SK-N-SH (cell line): Measurements from ENCODE around the gene NACAD. TPM values are rescaled to one million over a fixed set of nuclear protein-coding genes. Genes with fewer than 3 reads are reported as not detected.

Experiments used
- CTCF ChIA-PET: fragments of 300-600, 350-600 bp; formaldehyde crosslinking; extraction: SDS; loops from one replicate; lab custom pipeline; 2021; lab: Yijun Ruan, JAX
- POLR2A ChIA-PET: fragments of 350-600 bp; sonication (Branson Sonifier 250); formaldehyde crosslinking; extraction: SDS; loops from one replicate; lab custom pipeline; 2020; ENCODE audit warnings: antibody characterized with exemption, inconsistent platforms; lab: Yijun Ruan, JAX
- DNase-seq: peaks from one replicate; pipeline ENCODE4 v3.0.0; 2012
- H2AFZ ChIP-seq: fragments of 200-600 bp; sonication (generic); 2 replicates; pipeline ENCODE4 v1.8.1; 2016; ENCODE audit warnings: antibody characterized with exemption, mild to moderate bottlenecking, low read depth
- H3F3A ChIP-seq: fragments of 200-600 bp; sonication (generic); replicated peaks from 2 replicates; pipeline ENCODE3; 2016; ENCODE audit warnings: antibody characterized with exemption, mild to moderate bottlenecking; ENCODE audit not compliant: insufficient read depth
- H3K27ac ChIP-seq, 2 experiments: fragments of 200-500 bp in 1 of 2; fragments of 200-600 bp in 1 of 2; sonication (Bioruptor generic) in 1 of 2; sonication (generic), shearing (Covaris generic) in 1 of 2; 2 replicates each; pipeline versions ENCODE4 v1.5.1 to v1.6.1; 2014 to 2016; ENCODE audit warnings: low read depth in 2 of 2, inconsistent platforms in 1 of 2, low read length in 1 of 2, mild to moderate bottlenecking in 1 of 2, mixed read lengths in 1 of 2
- H3K27me3 ChIP-seq: fragments of 200-600 bp; sonication (generic), shearing (Covaris generic); 2 replicates; pipeline ENCODE4 v1.6.1; 2016; ENCODE audit warnings: mixed run types; ENCODE audit not compliant: insufficient read depth
- H3K36me3 ChIP-seq, 2 experiments: fragments of 200-500 bp in 1 of 2; fragments of 200-600 bp in 1 of 2; sonication (Bioruptor generic) in 1 of 2; sonication (generic) in 1 of 2; replicated peaks in 1 of 2; 2 replicates each; pipeline versions ENCODE3 to v1.5.1; 2014 to 2016; ENCODE audit warnings: low read length in 1 of 2, mild to moderate bottlenecking in 1 of 2; ENCODE audit not compliant: insufficient read depth in 2 of 2, control insufficient read depth in 1 of 2
- H3K4me1 ChIP-seq, 2 experiments: fragments of 200-500 bp in 1 of 2; fragments of 200-600 bp in 1 of 2; sonication (Bioruptor generic) in 1 of 2; sonication (generic), shearing (Covaris generic) in 1 of 2; 2 replicates each; pipeline versions ENCODE4 v1.5.1 to v1.6.1; 2014 to 2016; ENCODE audit warnings: low read depth in 1 of 2, low read length in 1 of 2, mixed run types in 1 of 2; ENCODE audit not compliant: insufficient read depth in 2 of 2, control insufficient read depth in 1 of 2
- H3K4me2 ChIP-seq: fragments of 200-600 bp; sonication (generic), shearing (Covaris generic); 2 replicates; pipeline ENCODE4 v1.6.1; 2017; ENCODE audit warnings: mixed run types
- H3K4me3 ChIP-seq, 2 experiments: fragments of 200-500 bp in 1 of 2; fragments of 200-600 bp in 1 of 2; sonication (Bioruptor generic) in 1 of 2; sonication (generic), shearing (Covaris generic) in 1 of 2; 2 replicates each; pipeline versions ENCODE4 v1.5.1 to v1.8.1; 2014 to 2016; ENCODE audit warnings: low read depth in 2 of 2, inconsistent platforms in 1 of 2, low read length in 1 of 2, mild to moderate bottlenecking in 1 of 2, mixed read lengths in 1 of 2, moderate library complexity in 1 of 2
- H3K79me2 ChIP-seq: fragments of 200-600 bp; sonication (generic); 2 replicates; pipeline ENCODE4 v1.8.1; 2017; ENCODE audit warnings: mild to moderate bottlenecking; ENCODE audit not compliant: insufficient read depth
- H3K9ac ChIP-seq: fragments of 200-600 bp; sonication (generic); 2 replicates; pipeline ENCODE4 v1.6.1; 2017; ENCODE audit warnings: mixed run types
- H3K9me2 ChIP-seq: fragments of 200-600 bp; sonication (generic); 2 replicates; pipeline ENCODE4 v1.6.1; 2017; ENCODE audit warnings: mixed run types
- H3K9me3 ChIP-seq: fragments of 200-600 bp; sonication (generic); 2 replicates; pipeline ENCODE4 v1.6.1; 2017; ENCODE audit warnings: mixed run types, mild to moderate bottlenecking, moderate library complexity
- H4K20me1 ChIP-seq: fragments of 200-600 bp; sonication (generic); 2 replicates; pipeline ENCODE4 v1.6.1; 2017; ENCODE audit warnings: mild to moderate bottlenecking, mixed run types; ENCODE audit not compliant: insufficient read depth
- RXRA ChIP-seq: IDR thresholded peaks from 2 replicates; pipeline ENCODE4 v1.4.0; 2012; ENCODE audit warnings: low read depth, mild to moderate bottlenecking, borderline replicate concordance
- TEAD4 ChIP-seq: IDR thresholded peaks from 2 replicates; pipeline ENCODE4 v1.4.0; 2012; ENCODE audit warnings: mild to moderate bottlenecking, borderline replicate concordance; ENCODE audit not compliant: insufficient read depth
- WGBS: methylation state at CpG from one replicate; pipeline ENCODE4 v1.1.6; 2017; ENCODE audit warnings: low lambda C conversion rate; 5-methylcytosine and 5-hydroxymethylcytosine counted together
- polyA plus RNA-seq, 3 experiments: library from polyadenylated mRNA; depleted of rRNA; stranded (reverse); fragments of >200 nt; gene quantifications; 2 replicates each; pipeline ENCODE4 v1.2.3, GENCODE V29; 2012
- TF ChIP-seq, protein P1 (sequence below): fragments of 200-600 bp; sonication (generic); IDR thresholded peaks from 2 replicates; pipeline ENCODE4 v1.6.1; 2017; ENCODE audit warnings: antibody characterized with exemption, mild to moderate bottlenecking, moderate library complexity
- TF ChIP-seq, protein P2 (sequence below): IDR thresholded peaks from 2 replicates; pipeline ENCODE4 v1.6.1; 2012; ENCODE audit warnings: mild to moderate bottlenecking, low read depth, low read length, moderate library complexity
- TF ChIP-seq, protein P3 (sequence below): fragments of 150-350 bp; IDR thresholded peaks from 2 replicates; pipeline ENCODE4 v1.6.1; 2017; ENCODE audit warnings: antibody characterized with exemption, low read length, low read depth, borderline replicate concordance
- TF ChIP-seq, protein P4 (sequence below): IDR thresholded peaks from 2 replicates; pipeline ENCODE4 v1.4.0; 2012; ENCODE audit warnings: low read depth, borderline replicate concordance

The NACAD gene
- polyA plus RNA-seq, 1 of the 3 experiments (the other 2 are of a cell fraction): 2.8 TPM

DNA sequence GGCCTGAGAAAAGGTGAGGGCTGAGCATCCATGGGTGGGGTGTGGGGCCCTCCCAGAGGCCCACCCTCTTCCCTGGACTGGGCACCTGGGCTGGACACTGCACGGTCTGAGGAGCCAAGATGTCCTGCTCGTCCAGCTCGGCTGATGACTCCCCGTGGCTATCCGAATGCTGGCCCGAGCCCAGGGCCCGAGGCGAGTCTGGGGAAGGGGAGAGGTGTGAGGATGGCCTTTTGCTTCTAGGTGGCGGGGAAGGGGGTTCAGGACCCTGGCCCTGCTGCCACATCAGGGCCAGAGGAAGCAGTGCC, 7.1 kb downstream of the NACAD start (continued):
- TF ChIP-seq TEAD4: no peak
- TF ChIP-seq, protein P1, sequence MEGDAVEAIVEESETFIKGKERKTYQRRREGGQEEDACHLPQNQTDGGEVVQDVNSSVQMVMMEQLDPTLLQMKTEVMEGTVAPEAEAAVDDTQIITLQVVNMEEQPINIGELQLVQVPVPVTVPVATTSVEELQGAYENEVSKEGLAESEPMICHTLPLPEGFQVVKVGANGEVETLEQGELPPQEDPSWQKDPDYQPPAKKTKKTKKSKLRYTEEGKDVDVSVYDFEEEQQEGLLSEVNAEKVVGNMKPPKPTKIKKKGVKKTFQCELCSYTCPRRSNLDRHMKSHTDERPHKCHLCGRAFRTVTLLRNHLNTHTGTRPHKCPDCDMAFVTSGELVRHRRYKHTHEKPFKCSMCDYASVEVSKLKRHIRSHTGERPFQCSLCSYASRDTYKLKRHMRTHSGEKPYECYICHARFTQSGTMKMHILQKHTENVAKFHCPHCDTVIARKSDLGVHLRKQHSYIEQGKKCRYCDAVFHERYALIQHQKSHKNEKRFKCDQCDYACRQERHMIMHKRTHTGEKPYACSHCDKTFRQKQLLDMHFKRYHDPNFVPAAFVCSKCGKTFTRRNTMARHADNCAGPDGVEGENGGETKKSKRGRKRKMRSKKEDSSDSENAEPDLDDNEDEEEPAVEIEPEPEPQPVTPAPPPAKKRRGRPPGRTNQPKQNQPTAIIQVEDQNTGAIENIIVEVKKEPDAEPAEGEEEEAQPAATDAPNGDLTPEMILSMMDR: no peak
- no peak for TF ChIP-seq RXRA
- TF ChIP-seq, protein P2, sequence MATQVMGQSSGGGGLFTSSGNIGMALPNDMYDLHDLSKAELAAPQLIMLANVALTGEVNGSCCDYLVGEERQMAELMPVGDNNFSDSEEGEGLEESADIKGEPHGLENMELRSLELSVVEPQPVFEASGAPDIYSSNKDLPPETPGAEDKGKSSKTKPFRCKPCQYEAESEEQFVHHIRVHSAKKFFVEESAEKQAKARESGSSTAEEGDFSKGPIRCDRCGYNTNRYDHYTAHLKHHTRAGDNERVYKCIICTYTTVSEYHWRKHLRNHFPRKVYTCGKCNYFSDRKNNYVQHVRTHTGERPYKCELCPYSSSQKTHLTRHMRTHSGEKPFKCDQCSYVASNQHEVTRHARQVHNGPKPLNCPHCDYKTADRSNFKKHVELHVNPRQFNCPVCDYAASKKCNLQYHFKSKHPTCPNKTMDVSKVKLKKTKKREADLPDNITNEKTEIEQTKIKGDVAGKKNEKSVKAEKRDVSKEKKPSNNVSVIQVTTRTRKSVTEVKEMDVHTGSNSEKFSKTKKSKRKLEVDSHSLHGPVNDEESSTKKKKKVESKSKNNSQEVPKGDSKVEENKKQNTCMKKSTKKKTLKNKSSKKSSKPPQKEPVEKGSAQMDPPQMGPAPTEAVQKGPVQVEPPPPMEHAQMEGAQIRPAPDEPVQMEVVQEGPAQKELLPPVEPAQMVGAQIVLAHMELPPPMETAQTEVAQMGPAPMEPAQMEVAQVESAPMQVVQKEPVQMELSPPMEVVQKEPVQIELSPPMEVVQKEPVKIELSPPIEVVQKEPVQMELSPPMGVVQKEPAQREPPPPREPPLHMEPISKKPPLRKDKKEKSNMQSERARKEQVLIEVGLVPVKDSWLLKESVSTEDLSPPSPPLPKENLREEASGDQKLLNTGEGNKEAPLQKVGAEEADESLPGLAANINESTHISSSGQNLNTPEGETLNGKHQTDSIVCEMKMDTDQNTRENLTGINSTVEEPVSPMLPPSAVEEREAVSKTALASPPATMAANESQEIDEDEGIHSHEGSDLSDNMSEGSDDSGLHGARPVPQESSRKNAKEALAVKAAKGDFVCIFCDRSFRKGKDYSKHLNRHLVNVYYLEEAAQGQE: no peak
- TF ChIP-seq, protein P3, sequence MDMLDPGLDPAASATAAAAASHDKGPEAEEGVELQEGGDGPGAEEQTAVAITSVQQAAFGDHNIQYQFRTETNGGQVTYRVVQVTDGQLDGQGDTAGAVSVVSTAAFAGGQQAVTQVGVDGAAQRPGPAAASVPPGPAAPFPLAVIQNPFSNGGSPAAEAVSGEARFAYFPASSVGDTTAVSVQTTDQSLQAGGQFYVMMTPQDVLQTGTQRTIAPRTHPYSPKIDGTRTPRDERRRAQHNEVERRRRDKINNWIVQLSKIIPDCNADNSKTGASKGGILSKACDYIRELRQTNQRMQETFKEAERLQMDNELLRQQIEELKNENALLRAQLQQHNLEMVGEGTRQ: no peak

DNA sequence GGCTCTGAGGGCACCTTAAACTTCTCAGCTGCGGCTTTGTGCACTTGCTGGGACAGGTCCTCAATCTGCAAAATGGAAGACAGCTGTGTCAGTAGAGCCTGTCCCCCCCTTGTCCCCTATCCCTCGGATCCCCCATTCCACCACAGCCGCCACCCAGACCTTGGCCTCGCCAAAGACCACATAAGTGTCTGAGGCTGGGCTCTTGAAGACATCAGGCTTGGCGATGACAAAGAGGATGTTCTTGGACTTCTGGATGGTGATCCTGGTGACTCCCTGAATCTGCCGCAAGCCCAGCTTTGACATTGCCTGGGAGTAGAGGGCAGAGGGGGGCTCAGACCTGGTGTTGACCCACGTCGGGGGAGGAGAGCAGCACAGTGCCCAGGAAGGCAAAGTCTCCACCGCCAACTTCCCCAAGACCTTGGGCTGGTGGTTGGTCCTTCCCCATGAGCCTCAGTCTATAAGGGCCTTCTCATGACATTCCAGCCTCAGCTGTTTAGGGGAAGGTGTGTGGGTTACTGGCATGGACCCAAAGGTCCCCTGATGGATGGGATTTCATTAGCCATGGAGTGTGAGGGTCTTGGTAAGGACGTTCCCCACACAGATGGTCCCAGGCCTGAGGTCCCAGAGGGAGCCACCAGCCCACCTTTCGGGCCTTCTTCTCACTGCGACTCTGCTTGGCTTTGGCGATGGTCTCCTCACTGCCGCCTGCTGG, 7.7 kb downstream of the NACAD start:
- TF ChIP-seq, protein P4, sequence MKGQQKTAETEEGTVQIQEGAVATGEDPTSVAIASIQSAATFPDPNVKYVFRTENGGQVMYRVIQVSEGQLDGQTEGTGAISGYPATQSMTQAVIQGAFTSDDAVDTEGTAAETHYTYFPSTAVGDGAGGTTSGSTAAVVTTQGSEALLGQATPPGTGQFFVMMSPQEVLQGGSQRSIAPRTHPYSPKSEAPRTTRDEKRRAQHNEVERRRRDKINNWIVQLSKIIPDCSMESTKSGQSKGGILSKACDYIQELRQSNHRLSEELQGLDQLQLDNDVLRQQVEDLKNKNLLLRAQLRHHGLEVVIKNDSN: no peak
- TF ChIP-seq, all 33 proteins: peak for 0
- H3K27me3 ChIP-seq: no peaks in the 10 kb centered on the region
- H3K9ac ChIP-seq: no peak overlapping the region
- peaks cover 0 to 9% of the 10 kb centered on the region in 2 experiments; a peak in 1 of 4 replicates for H3K4me1 ChIP-seq
- no peaks in the 10 kb centered on the region for H3K79me2 ChIP-seq
- peak; percentile 30 for DNase-seq
- no peaks in the 10 kb centered on the region for H3K9me3 ChIP-seq
- POLR2A ChIA-PET: interaction anchor here (1.2 to 1.3 kb wide), 3 partner anchors 8 to 107 kb away, joined by 3 to 5 read pairs (median 4); no protein-coding TSS in a partner anchor
- H3K36me3 ChIP-seq: peaks cover 7 to 48% of the 10 kb centered on the region in 2 experiments
- no peak overlapping the region for H3K4me3 ChIP-seq
- CTCF ChIA-PET: interaction anchor here (1.6 to 2.2 kb wide), 2 partner anchors 45 to 55 kb away, joined by 4 to 10 read pairs; no protein-coding TSS in a partner anchor
- no peaks in the 10 kb centered on the region for H4K20me1 ChIP-seq
- no peak overlapping the region for H3K4me2 ChIP-seq
- no peaks in the 10 kb centered on the region for H3K9me2 ChIP-seq
- WGBS: 92% methylated on average over 14 of the region's 14 CpGs
- H2AFZ ChIP-seq: no peak overlapping the region
- peaks cover 3% of the 10 kb centered on the region for H3F3A ChIP-seq
- H3K27ac ChIP-seq: no peak overlapping the region; a peak in 1 of 4 replicates
